T-cell (primary cell): ENCODE results near the gene LMNTD2. TPM values are rescaled to one million over a fixed set of nuclear protein-coding genes. Genes with fewer than 3 reads are reported as not detected.

Experiments used
- ATAC-seq, 4 experiments: fragments of 200-7000 bp in 3 of 4; fragments of 150-1000 bp in 1 of 4; cut with Tn5 transposase; replicated peaks in 1 of 4; 1 replicate in 3 of 4; 2 replicates in 1 of 4; pipeline ENCODE4 v1.10.0; 2021; ENCODE audit warnings: moderate library complexity in 3 of 4, mild to moderate bottlenecking in 2 of 4, moderate number of reproducible peaks in 1 of 4
- CTCF ChIA-PET, 2 donors: fragments of 300-600 bp; sonication (Branson Sonifier 250); formaldehyde crosslinking; loops; one replicate each; lab custom pipeline; 2022; ENCODE audit warnings: antibody characterized with exemption in 2 of 2; lab: Charles Lee
- POLR2A ChIA-PET, 2 donors: fragments of 300-600 bp; sonication (Branson Sonifier 250); formaldehyde crosslinking; loops; one replicate each; lab custom pipeline; 2022; ENCODE audit warnings: antibody characterized with exemption in 2 of 2; lab: Charles Lee
- DNase-seq, 35 experiments: peaks; one replicate each; pipeline versions ENCODE4 v3.0.0 to v3.0.0-alpha.2; 2013 to 2023
- H3K27ac ChIP-seq: one replicate; pipeline ENCODE4 v1.5.1; 2013; ENCODE audit warnings: low read length
- H3K27me3 ChIP-seq, 2 experiments: replicated peaks in 1 of 2; 1 replicate in 1 of 2; 2 replicates in 1 of 2; pipeline versions ENCODE4 v1.6.1 to v1.7.0; 2013; ENCODE audit warnings: low read length in 1 of 2, mixed read lengths in 1 of 2; ENCODE audit not compliant: control insufficient read depth in 2 of 2, insufficient read depth in 2 of 2; ENCODE audit errors: extremely low read depth in 1 of 2
- H3K36me3 ChIP-seq, 2 donors: 1 replicate in 1 of 2; 2 replicates in 1 of 2; pipeline versions ENCODE4 v1.6.1 to v1.7.0; 2013; ENCODE audit warnings: low read length in 1 of 2; ENCODE audit not compliant: control insufficient read depth in 2 of 2, insufficient read depth in 1 of 2; ENCODE audit errors: extremely low read depth in 1 of 2
- H3K4me1 ChIP-seq, 2 experiments: 1 replicate in 1 of 2; 2 replicates in 1 of 2; pipeline versions ENCODE4 v1.6.1 to v1.7.0; 2013; ENCODE audit warnings: low read length in 2 of 2, mixed read lengths in 1 of 2; ENCODE audit not compliant: insufficient read depth in 2 of 2, control insufficient read depth in 1 of 2; ENCODE audit errors: extremely low read depth in 1 of 2
- H3K4me3 ChIP-seq, 2 donors: 1 replicate in 1 of 2; 2 replicates in 1 of 2; pipeline versions ENCODE4 v1.5.1 to v1.7.0; 2013; ENCODE audit warnings: mild to moderate bottlenecking in 2 of 2, low read length in 1 of 2, moderate library complexity in 1 of 2; ENCODE audit not compliant: control insufficient read depth in 1 of 2; ENCODE audit errors: extremely low read depth in 1 of 2
- H3K9me3 ChIP-seq: 2 replicates; pipeline ENCODE4 v1.7.0; 2013
- H3K27ac Mint-ChIP-seq, 2 donors: one replicate each; pipeline ENCODE4 v1.8.0; 2020 to 2021; ENCODE audit warnings: mild to moderate bottlenecking in 2 of 2, mixed read lengths in 2 of 2
- H3K27me3 Mint-ChIP-seq, 2 donors: one replicate each; pipeline ENCODE4 v1.8.0; 2021 to 2022; ENCODE audit warnings: mixed read lengths in 2 of 2
- H3K36me3 Mint-ChIP-seq: one replicate; pipeline ENCODE4 v1.8.0; 2021; ENCODE audit warnings: mixed read lengths
- H3K4me1 Mint-ChIP-seq, 3 donors: one replicate each; pipeline ENCODE4 v1.8.0; 2020 to 2022; ENCODE audit warnings: mixed read lengths in 3 of 3, mild to moderate bottlenecking in 1 of 3
- H3K4me3 Mint-ChIP-seq, 3 donors: one replicate each; pipeline ENCODE4 v1.8.0; 2020 to 2022; ENCODE audit warnings: mild to moderate bottlenecking in 3 of 3, mixed read lengths in 3 of 3, moderate library complexity in 3 of 3
- H3K9me3 Mint-ChIP-seq, 3 donors: one replicate each; pipeline ENCODE4 v1.8.0; 2020 to 2022; ENCODE audit warnings: mixed read lengths in 3 of 3
- WGBS: methylation state at CpG from one replicate; pipeline ENCODE4 v1.1.5; 2013; ENCODE audit warnings: missing lambda C conversion rate; ENCODE audit not compliant: insufficient coverage; 5-methylcytosine and 5-hydroxymethylcytosine counted together
- total RNA-seq, 35 experiments: library from RNA in 6 of 35; stranded (reverse) in 6 of 35; fragments of 120-200 nt in 1 of 35; gene quantifications; one replicate each; pipeline versions ENCODE4 v1.2.1 to v1.2.4 and lab custom pipeline; 2013 to 2026

Gene LMNTD2
- total RNA-seq, 5 donors from 2014 or later (not counting 1 experiment from before 2014, with no cell fraction given) = 5.1 to 13.4 (median 8.8) TPM

DNA sequence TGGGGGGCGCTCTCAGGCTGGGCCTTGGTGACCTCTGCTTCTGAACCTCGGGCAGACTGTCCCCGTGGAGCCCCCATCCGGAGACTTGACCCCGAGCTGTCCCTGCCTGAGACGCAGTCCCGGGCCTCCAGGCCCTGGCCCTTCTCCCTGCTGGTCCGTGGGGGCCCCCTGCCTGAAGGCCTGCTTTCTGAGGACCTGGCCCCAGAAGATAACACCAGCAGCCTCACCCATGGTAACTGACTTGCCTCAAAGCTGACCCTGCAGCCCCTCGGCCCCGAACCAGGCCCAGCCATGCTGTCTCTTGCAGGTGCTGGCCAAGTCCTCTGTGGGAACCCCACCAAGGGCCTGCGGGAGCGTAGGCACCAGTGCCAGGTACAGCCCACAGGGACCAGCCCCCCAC lies 8.9 kb downstream of the LMNTD2 start:
- H3K4me3 Mint-ChIP-seq = no peak overlapping the region
- 92% methylated on average over 11 of the region's 12 CpGs for WGBS
- Histone ChIP-seq H3K27me3 (peaks cover 0 to 23% of the 10 kb centered on the region in 2 experiments), H3K9me3 (no peaks in the 10 kb centered on the region), H3K4me3 (no peak overlapping the region), H3K27ac (no peak overlapping the region), H3K36me3 (no peaks in the 10 kb centered on the region), H3K4me1 (peaks cover 2 to 24% of the 10 kb centered on the region in 2 experiments)
- ChIA-PET POLR2A (no interaction called here), CTCF (no interaction called here)
- no peak for ATAC-seq
- DNase-seq = no peak
- H3K27me3 Mint-ChIP-seq = no peaks in the 10 kb centered on the region
- H3K27ac Mint-ChIP-seq = no peak overlapping the region
- H3K4me1 Mint-ChIP-seq = peaks cover 0 to 3% (median 2%) of the 10 kb centered on the region in 3 donors
- H3K36me3 Mint-ChIP-seq = no peaks in the 10 kb centered on the region
- H3K9me3 Mint-ChIP-seq = no peaks in the 10 kb centered on the region

DNA sequence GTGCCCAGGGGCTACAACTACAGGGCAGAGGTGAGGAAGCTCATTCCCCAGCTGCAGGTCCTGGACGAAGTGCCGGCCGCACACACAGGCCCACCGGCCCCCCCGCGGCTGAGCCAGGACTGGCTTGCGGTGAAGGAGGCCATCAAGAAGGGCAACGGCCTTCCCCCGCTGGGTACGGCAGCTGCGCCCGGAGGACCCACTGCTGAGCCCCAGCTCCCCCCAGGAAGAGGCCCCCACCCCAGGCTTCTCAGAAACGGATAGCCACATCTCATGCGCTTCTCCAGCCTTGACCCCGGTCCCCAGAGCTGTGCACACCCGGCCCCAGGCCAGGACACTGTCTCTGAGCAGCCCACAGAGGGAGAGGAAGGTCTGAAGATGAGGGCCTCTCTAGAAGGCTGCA lies 9.4 kb downstream of the LMNTD2 start:
- Mint-ChIP-seq H3K9me3 (no peaks in the 10 kb centered on the region), H3K4me1 (no peaks in the 10 kb centered on the region), H3K27ac (no peak overlapping the region), H3K27me3 (no peaks in the 10 kb centered on the region), H3K36me3 (no peaks in the 10 kb centered on the region), H3K4me3 (no peak overlapping the region)
- H3K27ac ChIP-seq = no peak overlapping the region
- H3K4me1 ChIP-seq = peaks cover 2 to 19% of the 10 kb centered on the region in 2 experiments
- no peaks in the 10 kb centered on the region for H3K9me3 ChIP-seq
- 83% methylated on average over 11 of the region's 16 CpGs for WGBS
- ChIA-PET CTCF (no interaction called here), POLR2A (no interaction called here)
- H3K4me3 ChIP-seq = no peak overlapping the region
- ATAC-seq (no peak), DNase-seq (no peak)
- peaks cover 0 to 18% of the 10 kb centered on the region in 2 experiments for H3K27me3 ChIP-seq
- no peaks in the 10 kb centered on the region for H3K36me3 ChIP-seq

DNA sequence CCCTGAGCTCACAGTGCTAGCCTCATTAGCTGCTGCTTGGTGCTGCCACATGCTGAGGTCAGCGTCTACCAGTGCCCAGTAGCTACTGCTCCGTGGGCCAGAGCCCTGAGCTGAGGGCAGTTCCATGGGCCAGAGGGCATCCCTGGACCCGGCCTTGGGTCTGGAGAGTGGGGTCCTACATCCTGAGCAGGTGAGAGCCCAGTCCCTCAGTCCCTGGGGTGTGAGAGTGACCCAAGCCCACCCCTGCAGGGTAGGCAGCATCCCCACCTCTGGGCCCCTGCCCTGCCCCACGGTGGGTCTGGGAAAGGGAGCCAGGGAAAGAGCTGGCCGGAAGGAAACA lies 9.8 kb downstream of the LMNTD2 start:
- DNase-seq = no peak
- WGBS = 72% methylated on average over 4 of the region's 5 CpGs
- no peaks in the 10 kb centered on the region for H3K27me3 Mint-ChIP-seq
- H3K4me3 Mint-ChIP-seq = no peak overlapping the region
- H3K9me3 Mint-ChIP-seq = no peaks in the 10 kb centered on the region
- no peaks in the 10 kb centered on the region for H3K4me1 Mint-ChIP-seq
- Histone ChIP-seq H3K27ac (no peak overlapping the region), H3K4me1 (peaks cover 2 to 18% of the 10 kb centered on the region in 2 experiments), H3K27me3 (peaks cover 0 to 18% of the 10 kb centered on the region in 2 experiments), H3K36me3 (no peaks in the 10 kb centered on the region), H3K9me3 (no peaks in the 10 kb centered on the region), H3K4me3 (no peak overlapping the region)
- POLR2A ChIA-PET = no interaction called here
- CTCF ChIA-PET = no interaction called here
- H3K36me3 Mint-ChIP-seq = no peaks in the 10 kb centered on the region
- no peak for ATAC-seq
- no peak overlapping the region for H3K27ac Mint-ChIP-seq

DNA sequence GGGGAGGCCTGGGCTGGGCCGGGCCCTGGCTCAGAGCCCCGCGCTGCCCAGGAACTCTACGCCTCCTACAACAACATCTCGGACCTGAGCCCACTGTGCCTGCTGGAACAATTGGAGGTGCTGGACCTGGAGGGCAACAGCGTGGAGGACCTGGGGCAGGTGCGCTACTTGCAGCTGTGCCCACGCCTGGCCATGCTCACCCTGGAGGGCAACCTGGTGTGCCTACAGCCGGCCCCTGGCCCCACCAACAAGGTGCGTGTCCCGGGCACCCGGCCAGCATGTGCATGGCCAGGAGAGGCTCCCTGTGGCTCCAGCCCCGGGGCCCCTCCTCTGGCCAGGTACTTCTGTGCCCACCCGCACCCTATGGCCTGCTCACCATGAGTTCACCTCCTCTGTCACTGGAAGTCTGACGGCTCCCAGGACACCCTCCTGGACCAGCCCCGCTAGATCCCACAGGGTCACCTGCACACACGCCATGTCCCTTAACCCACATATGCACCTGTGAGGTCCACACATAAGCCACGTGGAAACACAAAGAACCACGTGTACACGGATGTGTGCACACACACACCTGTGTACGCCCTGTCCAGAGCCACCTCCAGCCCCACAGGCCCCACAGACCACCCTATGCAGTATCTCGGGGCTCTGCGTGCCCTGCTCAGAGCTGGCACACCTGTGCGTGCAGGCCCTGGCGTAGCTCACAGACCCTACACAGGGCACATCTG lies 10.4 kb downstream of the LMNTD2 start:
- no peaks in the 10 kb centered on the region for H3K27me3 Mint-ChIP-seq
- no peak overlapping the region for H3K4me3 Mint-ChIP-seq
- H3K9me3 ChIP-seq = no peaks in the 10 kb centered on the region
- no peak overlapping the region for H3K4me3 ChIP-seq
- peaks cover 2 to 13% of the 10 kb centered on the region in 2 experiments for H3K4me1 ChIP-seq
- DNase-seq = no peak
- no peaks in the 10 kb centered on the region for H3K9me3 Mint-ChIP-seq
- CTCF ChIA-PET = no interaction called here
- WGBS = 93% methylated on average over 21 of the region's 25 CpGs
- H3K27ac ChIP-seq = no peak overlapping the region
- H3K36me3 ChIP-seq = no peaks in the 10 kb centered on the region
- peaks cover 0 to 18% of the 10 kb centered on the region in 2 experiments for H3K27me3 ChIP-seq
- ATAC-seq = no peak
- POLR2A ChIA-PET = no interaction called here
- no peaks in the 10 kb centered on the region for H3K4me1 Mint-ChIP-seq
- no peak overlapping the region for H3K27ac Mint-ChIP-seq
- no peaks in the 10 kb centered on the region for H3K36me3 Mint-ChIP-seq

DNA sequence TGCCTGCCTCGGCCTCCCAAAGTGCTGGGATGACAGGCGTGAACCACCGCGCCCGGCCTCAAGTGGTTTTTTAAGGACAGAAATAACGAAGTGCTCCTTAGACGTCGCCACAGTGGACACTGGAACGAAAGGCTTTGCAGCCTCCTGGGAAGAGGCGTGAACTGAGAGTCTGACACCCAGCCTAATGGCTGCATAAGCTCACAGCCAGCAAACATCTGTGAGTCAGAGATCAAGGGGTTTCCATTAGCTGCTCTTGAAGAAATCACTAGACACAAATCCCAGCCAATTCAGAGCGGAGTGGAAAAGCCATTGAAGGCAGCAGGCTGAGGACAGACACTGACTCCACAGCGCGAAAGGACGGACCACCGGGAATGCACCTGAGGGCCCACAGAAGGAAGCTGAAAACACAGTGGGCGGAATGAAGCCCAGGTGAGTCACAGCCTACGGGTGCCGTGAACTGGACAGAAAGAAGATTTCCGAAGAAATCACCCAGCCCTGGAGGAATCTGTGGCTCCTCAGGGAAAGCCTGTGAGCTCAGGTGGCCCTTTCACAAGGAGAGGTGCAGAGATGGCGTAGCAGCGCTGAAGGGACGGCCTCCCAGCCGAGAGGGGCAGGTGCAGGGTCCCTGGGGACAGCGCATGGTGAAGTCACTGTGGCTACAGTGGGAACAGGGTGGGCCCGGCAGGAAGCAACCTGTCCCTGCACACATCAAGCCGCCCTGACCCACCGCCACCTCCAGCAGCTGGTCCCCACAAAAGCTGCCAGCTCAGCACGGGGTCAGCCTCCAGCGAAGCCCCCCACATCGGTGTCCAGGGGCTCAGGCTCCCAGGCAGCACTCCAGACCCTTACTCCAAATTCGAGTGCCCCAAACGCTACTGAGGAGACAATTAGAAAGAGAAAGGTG lies 11.6 kb downstream of the LMNTD2 start:
- ATAC-seq (no peak), DNase-seq (no peak)
- H3K4me3 ChIP-seq = no peak overlapping the region
- H3K27me3 ChIP-seq = peaks cover 0 to 16% of the 10 kb centered on the region in 2 experiments
- H3K36me3 ChIP-seq = no peaks in the 10 kb centered on the region
- Mint-ChIP-seq H3K27ac (no peak overlapping the region), H3K9me3 (no peaks in the 10 kb centered on the region), H3K4me3 (no peak overlapping the region), H3K36me3 (no peaks in the 10 kb centered on the region), H3K27me3 (no peaks in the 10 kb centered on the region), H3K4me1 (no peaks in the 10 kb centered on the region)
- no peak overlapping the region for H3K27ac ChIP-seq
- 89% methylated on average over 29 of the region's 32 CpGs for WGBS
- H3K4me1 ChIP-seq = peaks cover 0 to 4% of the 10 kb centered on the region in 2 experiments
- no peaks in the 10 kb centered on the region for H3K9me3 ChIP-seq
- POLR2A ChIA-PET = no interaction called here
- CTCF ChIA-PET = no interaction called here

DNA sequence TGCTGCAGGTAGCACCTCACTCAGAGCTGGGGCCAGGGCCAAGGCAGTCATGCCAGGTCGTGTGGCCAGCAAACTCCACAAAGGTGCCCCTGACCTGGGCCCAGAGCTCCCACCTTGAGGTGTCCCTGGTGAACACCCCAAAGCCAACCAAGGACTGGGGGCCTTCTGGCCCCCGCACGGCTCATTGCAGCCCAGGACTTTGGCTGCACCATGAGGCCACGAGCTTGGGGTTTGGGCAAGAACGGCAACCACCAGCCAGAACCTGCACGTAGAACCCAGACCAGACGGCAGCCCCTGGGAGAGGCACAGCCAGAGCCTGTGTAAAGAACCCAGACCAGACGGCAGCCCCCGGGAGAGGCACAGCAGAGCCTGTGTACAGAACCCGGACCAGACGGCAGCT lies 15.4 kb downstream of the LMNTD2 start:
- Histone ChIP-seq H3K9me3 (no peaks in the 10 kb centered on the region), H3K27me3 (peaks cover 0 to 5% of the 10 kb centered on the region in 2 experiments), H3K4me1 (no peaks in the 10 kb centered on the region), H3K4me3 (no peak overlapping the region), H3K27ac (no peak overlapping the region), H3K36me3 (no peaks in the 10 kb centered on the region)
- 90% methylated on average over 10 of the region's 11 CpGs for WGBS
- no peaks in the 10 kb centered on the region for H3K9me3 Mint-ChIP-seq
- POLR2A ChIA-PET = no interaction called here
- H3K4me3 Mint-ChIP-seq = no peak overlapping the region
- DNase-seq (no peak), ATAC-seq (no peak)
- no peaks in the 10 kb centered on the region for H3K27me3 Mint-ChIP-seq
- H3K4me1 Mint-ChIP-seq = no peaks in the 10 kb centered on the region
- no peaks in the 10 kb centered on the region for H3K36me3 Mint-ChIP-seq
- CTCF ChIA-PET = no interaction called here
- no peak overlapping the region for H3K27ac Mint-ChIP-seq
